T-helper 22 cell (primary cell): ENCODE measurements around the gene ATG5.
"Not testable (repeated sequence)": the region's sequence is repeated elsewhere in the genome, so short reads cannot be mapped to it uniquely, and the experiment has no call there.

Experiments used
- DNase-seq: peaks from one replicate; pipeline ENCODE4 v3.0.0-alpha.2; 2020; ENCODE audit warnings: low read depth

Gene ATG5

GRCh38 chr6:106154326-106154725 is 171.2 kb downstream of the ATG5 start:
- DNase-seq = no peak

DNA sequence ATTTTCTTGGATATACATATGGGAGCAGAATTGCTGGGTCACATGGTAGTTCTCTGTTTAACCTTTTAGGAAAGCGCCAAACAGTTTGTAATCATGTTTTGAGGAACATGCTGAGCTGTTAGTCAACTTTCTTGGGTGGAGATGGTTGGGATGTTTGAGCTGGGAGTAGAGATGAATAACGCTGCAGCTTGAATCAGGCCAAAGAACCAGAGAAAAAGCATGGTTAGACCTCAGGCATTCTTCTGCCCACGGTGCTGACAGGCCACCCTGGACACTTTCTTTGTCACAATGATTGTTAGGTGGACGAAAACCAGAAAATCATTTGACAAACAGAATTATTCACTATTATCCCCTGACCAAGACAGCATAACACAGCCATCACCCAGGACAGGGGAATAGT is 172.6 kb downstream of the ATG5 start:
- no peak for DNase-seq

GRCh38 chr6:106152476-106152875 is 173.1 kb downstream of the ATG5 start:
- not testable (repeated sequence) for DNase-seq

- DNase-seq = no peak
Observed at GRCh38 chr6:106149472-106150069, 176.0 kb downstream of the ATG5 start.

GRCh38 chr6:106147476-106147875 is 178.1 kb downstream of the ATG5 start:
- DNase-seq = no peak

- no peak for DNase-seq
Observed at GRCh38 chr6:106146852-106147351, 178.7 kb downstream of the ATG5 start.

DNA sequence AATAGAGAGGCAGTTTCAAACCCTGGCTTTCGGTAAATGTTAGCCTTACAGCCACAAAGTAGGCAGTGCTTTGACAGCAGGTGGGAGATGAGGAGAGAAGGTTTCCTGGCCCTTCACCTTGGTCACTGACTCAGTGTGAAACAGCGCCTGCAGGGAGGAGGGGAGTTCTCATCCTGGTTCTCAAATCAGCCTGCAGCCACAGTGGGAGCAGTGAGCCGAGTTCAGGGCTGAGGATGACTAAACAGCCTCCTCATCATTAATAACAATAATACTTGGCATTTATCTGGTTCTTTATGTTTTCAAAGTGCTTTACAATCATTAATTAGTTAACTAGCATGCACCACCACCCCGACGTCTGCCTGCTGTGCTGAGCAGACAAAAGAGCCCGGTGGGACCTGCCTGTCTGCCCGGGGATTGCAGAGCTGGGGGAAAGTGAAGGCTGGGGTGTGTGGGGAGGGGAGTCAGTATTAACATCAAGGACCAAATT is 179.8 kb downstream of the ATG5 start:
- DNase-seq = no peak

GRCh38 chr6:106145144-106145543 is 180.4 kb downstream of the ATG5 start:
- no peak for DNase-seq

- no peak for DNase-seq
Observed at GRCh38 chr6:106143665-106144064, 181.9 kb downstream of the ATG5 start.

DNA sequence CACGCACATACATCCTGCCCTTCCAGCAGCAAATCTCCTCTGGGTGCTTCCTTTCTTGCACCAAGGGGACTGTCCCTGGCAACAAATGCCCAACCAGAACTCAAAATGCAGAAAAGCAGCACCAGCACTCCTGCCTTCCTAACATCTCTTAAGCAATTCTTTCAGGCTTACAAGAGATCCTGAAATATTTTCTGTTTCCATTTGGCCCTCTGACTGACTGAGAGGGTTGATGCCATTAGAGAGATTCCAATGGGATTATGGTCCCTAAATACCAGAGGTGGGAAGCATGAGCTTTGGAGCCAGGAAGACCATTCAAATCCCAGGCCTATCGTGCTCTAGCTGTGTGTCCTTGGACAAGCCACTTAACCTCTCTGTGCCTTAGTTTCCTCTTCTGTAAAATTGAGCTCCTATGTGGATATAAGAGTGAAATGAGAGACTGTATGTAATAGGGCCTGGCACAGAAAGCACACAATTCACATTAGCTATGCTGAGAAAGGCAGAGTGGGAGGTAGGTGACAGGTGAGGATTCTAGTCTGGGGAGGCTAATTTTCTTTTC is 182.6 kb downstream of the ATG5 start:
- no peak for DNase-seq

DNA sequence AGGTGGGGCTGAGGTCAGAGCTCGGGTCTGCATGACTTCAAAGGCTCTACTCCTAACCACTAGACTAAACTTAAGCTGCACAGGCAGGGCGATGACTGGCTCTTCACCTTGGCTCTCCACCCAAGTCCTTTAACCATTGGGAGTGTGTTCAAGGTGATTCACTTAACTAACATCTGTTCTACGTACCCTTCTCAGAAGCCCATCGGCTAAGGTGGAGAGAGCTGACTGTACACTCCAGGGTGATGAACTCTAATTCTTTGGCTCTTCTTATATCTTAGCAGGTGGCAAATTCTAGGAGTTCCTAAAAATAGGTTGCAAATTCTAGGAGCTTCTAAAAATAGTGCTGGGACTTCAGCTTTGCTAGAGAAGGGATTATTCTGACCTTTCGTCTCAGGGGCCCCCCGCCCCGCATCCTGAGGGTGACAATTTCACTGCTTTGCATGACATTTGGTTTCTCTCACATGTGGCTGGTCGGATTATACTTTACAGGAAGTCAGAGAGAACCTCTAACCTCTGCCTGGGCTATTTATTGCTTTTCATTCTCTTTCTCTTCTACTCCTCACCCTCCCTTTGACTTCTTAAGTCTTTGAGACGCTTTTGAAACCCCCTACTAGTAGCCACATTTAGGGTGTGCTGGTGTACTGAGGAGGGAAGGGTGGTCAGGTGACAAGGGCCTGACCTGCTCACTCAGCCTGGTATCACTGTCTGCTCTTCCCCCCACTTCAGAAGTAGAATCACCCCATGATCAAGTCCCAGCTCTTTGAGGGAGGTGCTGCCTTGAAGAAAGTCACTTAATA is 183.9 kb downstream of the ATG5 start:
- DNase-seq = no peak

DNA sequence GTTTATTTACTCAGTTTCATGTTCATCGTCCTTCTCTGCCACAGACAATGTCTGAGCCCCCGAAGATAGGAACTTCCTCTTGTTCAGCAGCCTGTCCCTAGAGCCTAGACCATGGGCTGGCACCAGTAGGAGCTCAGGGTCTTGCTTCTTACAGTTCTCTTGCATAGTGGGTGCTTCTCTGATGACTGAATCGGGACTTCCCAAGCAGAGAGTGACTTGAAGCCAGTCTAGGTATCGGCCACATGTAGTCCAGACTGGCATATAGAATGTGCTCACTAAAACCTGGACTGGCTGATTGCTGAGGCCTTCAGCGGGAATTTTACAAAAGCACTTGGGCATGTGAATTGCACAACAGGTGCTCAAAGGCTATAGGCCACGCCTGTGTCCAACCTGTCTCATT is 187.4 kb downstream of the ATG5 start:
- no peak for DNase-seq

GRCh38 chr6:106136845-106137244 is 188.7 kb downstream of the ATG5 start:
- no peak for DNase-seq

DNA sequence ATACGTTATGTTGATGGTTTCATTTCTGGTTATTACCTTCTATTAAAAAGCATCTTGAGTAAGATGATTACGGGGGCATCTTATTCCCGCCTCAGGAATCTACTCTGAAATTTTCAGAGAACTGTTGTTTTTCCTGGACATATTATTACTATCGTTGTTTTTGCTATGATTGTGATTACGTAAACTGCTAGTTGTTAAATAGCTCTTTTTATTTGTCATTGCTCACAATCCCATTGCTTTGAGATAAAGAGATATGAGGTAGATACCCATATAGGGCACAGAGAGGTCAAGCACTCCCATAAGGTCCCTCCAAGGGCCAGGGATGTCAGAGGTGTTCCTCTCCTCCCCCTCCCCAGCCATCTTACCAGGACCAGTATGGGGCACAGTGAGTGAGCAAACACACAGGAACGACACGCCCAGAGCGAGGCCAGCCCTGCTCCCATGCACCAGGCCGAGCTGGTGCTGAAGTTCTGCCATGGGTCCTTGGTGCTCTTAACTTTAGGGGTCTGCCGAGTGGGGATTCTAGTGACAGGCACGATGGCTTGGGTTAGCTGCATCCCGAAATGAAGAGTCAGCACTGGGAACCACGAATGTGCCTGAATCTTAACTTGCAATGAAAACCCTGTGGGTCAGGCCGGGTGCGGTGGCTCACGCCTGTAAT is 189.5 kb downstream of the ATG5 start:
- no peak for DNase-seq

DNA sequence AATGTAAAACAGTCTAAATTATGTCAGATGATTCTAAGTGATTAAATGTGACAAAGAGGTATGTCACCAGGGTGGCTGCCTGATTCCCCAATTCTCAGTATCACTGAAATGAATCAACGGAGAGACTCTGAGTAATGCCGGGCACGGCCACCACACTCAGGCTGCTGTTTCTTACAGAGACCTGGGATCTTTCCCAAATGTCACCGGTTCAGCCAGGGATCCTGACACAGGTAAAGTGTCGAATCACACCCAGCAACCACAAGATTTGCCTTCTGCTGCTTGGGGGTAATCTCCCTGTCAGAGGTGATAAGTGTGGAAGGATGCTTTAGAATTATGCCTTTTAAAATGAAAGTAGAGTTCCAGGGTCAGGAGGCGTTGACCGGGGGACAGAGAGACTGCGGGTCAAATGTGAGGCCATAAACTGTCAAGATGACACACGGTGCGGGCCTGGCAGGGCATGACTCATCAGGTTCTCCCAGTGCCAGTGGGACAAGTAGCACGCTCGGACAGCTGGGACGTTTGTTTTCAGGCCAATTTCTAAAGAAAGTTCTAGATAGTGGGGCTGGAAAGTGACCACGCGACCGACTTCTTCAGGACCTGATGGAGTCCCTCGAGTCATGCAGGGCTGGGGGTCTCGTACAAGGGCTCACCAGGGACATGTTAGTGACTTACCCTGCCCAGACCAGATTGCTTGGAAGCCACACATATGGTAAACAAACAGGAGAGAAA is 190.5 kb downstream of the ATG5 start:
- DNase-seq = no peak
